B cell (primary cell): ENCODE results near the gene ADAM12.

Source experiments
- EZH2 ChIP-seq: IDR thresholded peaks from 2 replicates; pipeline ENCODE4 v1.6.1; 2012; ENCODE audit warnings: borderline replicate concordance, low read depth, mild to moderate bottlenecking, moderate library complexity, low read length; ENCODE audit not compliant: insufficient read depth, poor library complexity, severe bottlenecking
- TF ChIP-seq, protein P1 (sequence below): fragments of 200-600 bp; IDR thresholded peaks from one replicate; pipeline ENCODE4 v1.8.0; 2022; ENCODE audit warnings: antibody characterized with exemption, mild to moderate bottlenecking

GRCh38 chr10:126397156-126397555 lies 8.9 kb upstream of the ADAM12 start:
- TF ChIP-seq, protein P1, sequence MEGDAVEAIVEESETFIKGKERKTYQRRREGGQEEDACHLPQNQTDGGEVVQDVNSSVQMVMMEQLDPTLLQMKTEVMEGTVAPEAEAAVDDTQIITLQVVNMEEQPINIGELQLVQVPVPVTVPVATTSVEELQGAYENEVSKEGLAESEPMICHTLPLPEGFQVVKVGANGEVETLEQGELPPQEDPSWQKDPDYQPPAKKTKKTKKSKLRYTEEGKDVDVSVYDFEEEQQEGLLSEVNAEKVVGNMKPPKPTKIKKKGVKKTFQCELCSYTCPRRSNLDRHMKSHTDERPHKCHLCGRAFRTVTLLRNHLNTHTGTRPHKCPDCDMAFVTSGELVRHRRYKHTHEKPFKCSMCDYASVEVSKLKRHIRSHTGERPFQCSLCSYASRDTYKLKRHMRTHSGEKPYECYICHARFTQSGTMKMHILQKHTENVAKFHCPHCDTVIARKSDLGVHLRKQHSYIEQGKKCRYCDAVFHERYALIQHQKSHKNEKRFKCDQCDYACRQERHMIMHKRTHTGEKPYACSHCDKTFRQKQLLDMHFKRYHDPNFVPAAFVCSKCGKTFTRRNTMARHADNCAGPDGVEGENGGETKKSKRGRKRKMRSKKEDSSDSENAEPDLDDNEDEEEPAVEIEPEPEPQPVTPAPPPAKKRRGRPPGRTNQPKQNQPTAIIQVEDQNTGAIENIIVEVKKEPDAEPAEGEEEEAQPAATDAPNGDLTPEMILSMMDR, result no peak
- TF ChIP-seq EZH2, result no peak
